ENCODE results near the gene CAPN2. TPM values are rescaled to one million over a fixed set of nuclear protein-coding genes. Genes with fewer than 3 reads are reported as not detected.

Gene CAPN2
- total RNA-seq, 4 donors from 2014 or later: 143 to 276 (median 202) TPM

DNA sequence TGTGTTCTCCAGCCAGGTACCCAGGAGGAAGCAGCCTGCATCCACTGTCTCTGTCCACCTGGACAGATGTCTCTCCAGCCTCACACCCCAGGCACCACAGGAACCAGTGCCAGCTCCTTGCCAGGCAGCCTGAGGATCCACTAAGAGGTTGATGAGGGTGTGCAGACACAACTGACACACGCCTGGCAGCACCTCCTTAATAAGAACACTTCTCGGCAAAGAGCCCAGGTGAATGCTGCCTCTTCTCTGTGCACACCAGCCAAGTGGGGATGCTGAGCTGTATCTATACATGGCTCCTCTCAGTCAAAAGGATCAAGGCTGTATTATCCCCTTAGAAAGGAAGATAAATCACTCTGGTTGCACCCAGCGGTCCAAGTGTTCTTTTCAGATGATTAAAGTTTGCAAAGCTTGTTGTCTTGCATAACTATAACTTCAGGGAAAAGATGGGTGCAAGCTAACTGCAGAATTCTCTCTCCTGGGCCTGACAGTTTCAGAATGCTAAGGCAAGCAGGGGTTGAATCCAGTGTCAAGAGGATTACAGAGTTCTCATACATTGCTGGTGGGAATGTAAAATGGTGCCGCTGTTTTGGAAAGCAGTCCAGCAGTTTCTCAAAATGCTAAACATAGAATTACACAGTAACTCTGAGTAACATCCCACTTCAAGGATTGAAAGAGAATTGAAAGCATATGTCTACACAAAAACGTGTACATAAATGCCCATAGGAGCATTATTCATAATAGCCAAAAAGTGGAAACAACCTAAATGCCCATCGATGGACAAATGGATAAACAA is 43.1 kb upstream of the CAPN2 start:
- no peak for DNase-seq
- peaks cover 0 to 10% (median 0%) of the 10 kb centered on the region in 4 donors for H3K4me1 ChIP-seq
- no peak overlapping the region for H3K4me3 ChIP-seq
- TF ChIP-seq, protein P1, sequence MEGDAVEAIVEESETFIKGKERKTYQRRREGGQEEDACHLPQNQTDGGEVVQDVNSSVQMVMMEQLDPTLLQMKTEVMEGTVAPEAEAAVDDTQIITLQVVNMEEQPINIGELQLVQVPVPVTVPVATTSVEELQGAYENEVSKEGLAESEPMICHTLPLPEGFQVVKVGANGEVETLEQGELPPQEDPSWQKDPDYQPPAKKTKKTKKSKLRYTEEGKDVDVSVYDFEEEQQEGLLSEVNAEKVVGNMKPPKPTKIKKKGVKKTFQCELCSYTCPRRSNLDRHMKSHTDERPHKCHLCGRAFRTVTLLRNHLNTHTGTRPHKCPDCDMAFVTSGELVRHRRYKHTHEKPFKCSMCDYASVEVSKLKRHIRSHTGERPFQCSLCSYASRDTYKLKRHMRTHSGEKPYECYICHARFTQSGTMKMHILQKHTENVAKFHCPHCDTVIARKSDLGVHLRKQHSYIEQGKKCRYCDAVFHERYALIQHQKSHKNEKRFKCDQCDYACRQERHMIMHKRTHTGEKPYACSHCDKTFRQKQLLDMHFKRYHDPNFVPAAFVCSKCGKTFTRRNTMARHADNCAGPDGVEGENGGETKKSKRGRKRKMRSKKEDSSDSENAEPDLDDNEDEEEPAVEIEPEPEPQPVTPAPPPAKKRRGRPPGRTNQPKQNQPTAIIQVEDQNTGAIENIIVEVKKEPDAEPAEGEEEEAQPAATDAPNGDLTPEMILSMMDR (IDR thresholded peaks at IDR 0.05): no peak
- no peak for TF ChIP-seq POLR2A (IDR thresholded peaks at IDR 0.05)
- peaks cover 0 to 6% (median 0%) of the 10 kb centered on the region in 4 donors for H3K9me3 ChIP-seq
- no peaks in the 10 kb centered on the region for H3K36me3 ChIP-seq
- no peaks in the 10 kb centered on the region for H3K27me3 ChIP-seq
- H3K27ac ChIP-seq: no peak overlapping the region

DNA sequence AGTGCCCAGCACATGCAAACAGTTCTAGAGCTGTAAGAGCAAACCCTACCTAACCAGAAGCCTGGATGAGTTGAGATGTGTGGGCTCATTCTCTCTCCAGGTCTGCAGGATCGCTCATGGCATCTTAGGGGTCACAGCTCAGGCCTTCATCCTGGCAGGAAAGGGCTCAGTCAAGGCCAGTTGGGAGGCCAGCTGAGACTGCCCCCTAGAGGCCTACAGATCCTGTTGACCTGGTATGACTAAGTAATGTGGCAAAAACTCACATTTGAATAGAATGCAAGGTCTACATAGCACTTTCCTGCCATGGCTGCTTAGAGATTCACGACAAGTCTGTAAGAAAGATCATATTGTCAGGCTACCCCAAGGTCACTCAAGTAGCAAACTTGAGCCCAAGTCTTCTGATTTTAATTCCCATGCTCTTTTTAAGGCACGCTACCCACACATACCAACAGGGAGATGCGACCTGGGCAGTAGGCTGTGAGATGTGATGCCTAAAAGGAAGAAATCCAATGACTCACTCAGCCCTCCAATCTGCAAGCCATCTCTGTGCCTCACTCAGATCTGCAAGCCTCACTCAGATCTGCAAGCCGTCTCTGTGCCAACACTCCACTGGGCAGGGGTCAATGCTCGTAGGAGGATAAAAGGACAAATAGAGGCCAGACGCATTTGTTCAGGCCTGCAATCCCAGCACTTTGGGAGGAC is 41.7 kb upstream of the CAPN2 start:
- DNase-seq: peak in 1 of 3 donors; percentile 76
- no peaks in the 10 kb centered on the region for H3K27me3 ChIP-seq
- no peak for TF ChIP-seq POLR2A (IDR thresholded peaks at IDR 0.05)
- TF ChIP-seq, protein P1 (IDR thresholded peaks at IDR 0.05): peak in 4 of 6 experiments; percentile 29 to 62 (median 60)

DNA sequence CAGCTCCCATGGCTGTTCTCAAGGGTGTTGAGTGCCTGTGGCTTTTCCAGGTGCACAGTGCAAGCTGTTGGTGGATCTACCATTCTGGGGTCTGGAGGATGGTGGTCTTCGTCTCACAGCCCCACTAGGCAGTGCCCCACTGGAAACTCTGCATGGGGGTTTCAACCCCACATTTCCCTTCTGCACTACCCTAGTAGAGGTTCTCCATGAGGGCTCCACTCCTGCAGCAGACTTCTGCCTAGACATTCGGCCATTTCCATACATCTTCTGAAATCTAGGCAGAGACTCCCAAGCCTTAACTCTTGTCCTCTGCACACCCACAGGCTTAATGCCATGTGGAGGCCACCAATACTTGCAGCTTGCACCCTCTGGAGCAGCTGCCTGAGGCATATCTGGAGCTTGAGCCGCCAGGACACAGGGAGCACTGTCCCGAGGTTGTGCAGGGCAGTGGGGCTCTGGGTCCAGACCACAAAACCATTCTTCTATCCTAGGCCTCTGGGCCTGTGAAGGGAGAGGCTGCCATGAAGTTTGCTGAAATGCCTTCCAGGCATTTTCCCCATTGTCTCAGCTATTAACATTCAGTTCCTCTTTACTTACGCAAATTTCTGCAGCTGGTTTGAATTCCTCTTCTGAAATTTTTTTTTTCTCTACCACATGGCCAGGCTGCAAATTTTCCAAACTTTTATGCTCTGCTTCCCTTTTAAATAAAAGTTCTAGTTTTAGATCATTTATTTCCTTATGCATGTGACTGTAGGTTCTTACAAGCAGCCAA is 38.0 kb upstream of the CAPN2 start:
- TF ChIP-seq, protein P1 (IDR thresholded peaks at IDR 0.05): no peak
- TF ChIP-seq POLR2A (IDR thresholded peaks at IDR 0.05): no peak
- H3K27ac ChIP-seq: no peak overlapping the region
- no peak overlapping the region for H3K4me3 ChIP-seq
- H3K36me3 ChIP-seq: no peaks in the 10 kb centered on the region
- no peaks in the 10 kb centered on the region for H3K4me1 ChIP-seq
- no peak for DNase-seq
- H3K9me3 ChIP-seq: peaks cover 0 to 9% (median 0%) of the 10 kb centered on the region in 4 donors
- H3K27me3 ChIP-seq: no peaks in the 10 kb centered on the region

More for the DNA sequence above, 41.7 kb upstream of the CAPN2 start:
- Histone ChIP-seq H3K4me1 (peaks cover 0 to 3% (median 0%) of the 10 kb centered on the region in 4 donors), H3K9me3 (peaks cover 0 to 9% (median 0%) of the 10 kb centered on the region in 4 donors), H3K36me3 (no peaks in the 10 kb centered on the region), H3K4me3 (no peak overlapping the region), H3K27ac (no peak overlapping the region)

DNA sequence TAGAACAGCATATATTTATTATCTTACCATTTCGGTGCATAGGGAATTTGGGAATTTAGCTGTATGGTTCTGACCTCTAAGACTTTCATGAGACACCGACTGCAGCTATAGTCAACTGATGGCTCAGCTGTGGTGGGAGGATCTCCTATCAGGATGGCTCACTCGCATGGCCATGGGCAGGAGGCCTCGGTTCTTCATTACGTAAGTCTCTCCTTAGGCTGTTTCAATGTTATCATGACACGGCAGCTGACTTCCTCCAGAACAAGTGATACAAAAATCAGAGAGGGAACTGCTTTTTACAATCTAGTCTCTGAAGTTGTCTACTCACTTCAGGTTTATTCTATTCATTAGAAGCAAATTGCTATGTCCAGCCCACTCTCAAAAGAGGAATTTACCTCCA is 33.5 kb upstream of the CAPN2 start:
- DNase-seq: no peak
- H3K27ac ChIP-seq: no peak overlapping the region
- no peaks in the 10 kb centered on the region for H3K27me3 ChIP-seq
- no peak for TF ChIP-seq POLR2A (IDR thresholded peaks at IDR 0.05)
- TF ChIP-seq, protein P1 (IDR thresholded peaks at IDR 0.05): no peak
- H3K9me3 ChIP-seq: peaks cover 0 to 7% (median 0%) of the 10 kb centered on the region in 4 donors
- H3K36me3 ChIP-seq: no peaks in the 10 kb centered on the region
- no peaks in the 10 kb centered on the region for H3K4me1 ChIP-seq
- H3K4me3 ChIP-seq: no peak overlapping the region

DNA sequence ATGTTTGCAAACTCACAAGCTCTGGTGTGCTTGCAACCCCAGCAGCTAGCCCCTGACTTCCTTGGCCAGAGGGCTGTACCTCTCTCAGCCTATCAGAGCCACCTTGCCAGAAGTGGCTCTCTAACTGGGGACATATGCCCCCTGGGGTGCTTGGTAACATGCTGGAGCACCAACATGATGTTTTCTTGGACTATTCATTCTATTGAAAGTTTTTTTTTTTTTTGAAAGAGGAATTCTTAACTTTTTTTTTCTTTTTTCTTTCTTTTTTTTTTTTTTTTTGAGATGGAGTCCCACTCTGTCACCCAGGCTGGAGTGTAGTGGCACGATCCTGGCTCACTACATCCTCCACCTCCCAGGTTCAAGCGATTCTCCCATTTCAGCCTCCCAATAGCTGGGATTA is 32.2 kb upstream of the CAPN2 start:
- H3K27ac ChIP-seq: no peak overlapping the region
- H3K4me3 ChIP-seq: no peak overlapping the region
- DNase-seq: no peak
- H3K4me1 ChIP-seq: no peaks in the 10 kb centered on the region
- no peaks in the 10 kb centered on the region for H3K27me3 ChIP-seq
- H3K36me3 ChIP-seq: no peaks in the 10 kb centered on the region
- H3K9me3 ChIP-seq: no peaks in the 10 kb centered on the region
- no peak for TF ChIP-seq POLR2A (IDR thresholded peaks at IDR 0.05)
- TF ChIP-seq, protein P1 (IDR thresholded peaks at IDR 0.05): no peak

Data from Peyer's patch (tissue), 4 donors.